ENCODE results near the gene TUBG1. TPM values are rescaled to one million over a fixed set of nuclear protein-coding genes. Genes with fewer than 3 reads are reported as not detected.
"Not testable (repeated sequence)": the region's sequence is repeated elsewhere in the genome, so short reads cannot be mapped to it uniquely, and the experiment has no call there.

Gene TUBG1
- total RNA-seq, 1 experiment from 2014 or later: 69.8 TPM

GRCh38 chr17:42651392-42651791 is 41.9 kb downstream of the TUBG1 start:
- no peaks in the 10 kb centered on the region for H3K27me3 ChIP-seq
- DNase-seq: no peak

DNA sequence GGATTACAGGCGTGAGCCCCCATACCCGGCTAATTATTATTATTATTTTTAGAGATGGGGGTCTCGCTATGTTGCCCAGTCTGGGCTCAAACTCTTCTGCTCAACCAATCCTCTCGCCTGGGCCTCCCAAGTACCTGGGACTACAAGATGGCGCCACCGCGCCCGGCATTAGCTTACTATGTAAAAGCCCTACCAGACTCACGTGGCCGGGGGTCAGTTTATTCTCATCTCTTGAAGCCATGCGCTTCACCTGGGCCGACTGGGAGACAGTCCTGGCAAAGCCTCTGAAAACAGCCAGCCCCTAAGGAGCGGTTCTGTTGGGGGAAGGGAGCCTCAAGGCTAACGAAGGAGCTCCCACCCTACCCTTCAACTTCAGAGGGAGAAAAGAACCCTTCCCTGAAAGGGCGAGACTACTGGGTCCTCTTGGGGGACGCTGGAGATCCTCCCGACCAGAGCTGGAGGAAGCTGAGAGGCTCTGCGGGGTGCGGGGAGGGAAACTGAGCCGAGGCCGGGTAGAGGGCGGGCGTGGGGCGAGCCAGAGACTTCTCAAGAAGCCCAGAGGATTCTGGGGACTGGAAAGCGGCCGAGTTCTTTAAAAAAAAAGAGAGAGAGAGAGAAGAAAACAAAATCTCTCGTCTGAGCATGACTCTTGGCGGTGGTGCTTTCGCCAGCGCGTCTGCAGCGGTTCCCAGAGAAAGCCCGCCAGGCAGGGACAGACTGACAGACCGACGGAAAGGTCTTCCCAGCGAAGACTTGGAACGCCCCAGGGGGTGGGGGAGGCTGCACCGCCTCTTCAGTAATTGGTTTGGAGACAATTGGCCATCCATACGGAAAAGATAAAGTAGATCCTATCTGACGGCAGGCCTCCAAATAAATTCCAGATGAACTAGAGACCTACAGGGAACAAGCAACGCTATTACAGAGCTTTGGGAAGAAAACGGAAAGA is 44.0 kb downstream of the TUBG1 start:
- Histone ChIP-seq H3K27me3 (no peaks in the 10 kb centered on the region), H3K9me3 (no peaks in the 10 kb centered on the region), H3K4me3 (no peak overlapping the region), H3K36me3 (no peaks in the 10 kb centered on the region)
- peak; percentile 44 for DNase-seq

More at GRCh38 chr17:42651392-42651791, 41.9 kb downstream of the TUBG1 start:
- H3K36me3 ChIP-seq: no peaks in the 10 kb centered on the region
- no peaks in the 10 kb centered on the region for H3K9me3 ChIP-seq
- no peak overlapping the region for H3K4me3 ChIP-seq

GRCh38 chr17:42655528-42655927 is 46.0 kb downstream of the TUBG1 start:
- DNase-seq: peak; percentile 37
- H3K36me3 ChIP-seq: no peaks in the 10 kb centered on the region
- H3K27me3 ChIP-seq: no peaks in the 10 kb centered on the region
- no peaks in the 10 kb centered on the region for H3K9me3 ChIP-seq
- no peak overlapping the region for H3K4me3 ChIP-seq

DNA sequence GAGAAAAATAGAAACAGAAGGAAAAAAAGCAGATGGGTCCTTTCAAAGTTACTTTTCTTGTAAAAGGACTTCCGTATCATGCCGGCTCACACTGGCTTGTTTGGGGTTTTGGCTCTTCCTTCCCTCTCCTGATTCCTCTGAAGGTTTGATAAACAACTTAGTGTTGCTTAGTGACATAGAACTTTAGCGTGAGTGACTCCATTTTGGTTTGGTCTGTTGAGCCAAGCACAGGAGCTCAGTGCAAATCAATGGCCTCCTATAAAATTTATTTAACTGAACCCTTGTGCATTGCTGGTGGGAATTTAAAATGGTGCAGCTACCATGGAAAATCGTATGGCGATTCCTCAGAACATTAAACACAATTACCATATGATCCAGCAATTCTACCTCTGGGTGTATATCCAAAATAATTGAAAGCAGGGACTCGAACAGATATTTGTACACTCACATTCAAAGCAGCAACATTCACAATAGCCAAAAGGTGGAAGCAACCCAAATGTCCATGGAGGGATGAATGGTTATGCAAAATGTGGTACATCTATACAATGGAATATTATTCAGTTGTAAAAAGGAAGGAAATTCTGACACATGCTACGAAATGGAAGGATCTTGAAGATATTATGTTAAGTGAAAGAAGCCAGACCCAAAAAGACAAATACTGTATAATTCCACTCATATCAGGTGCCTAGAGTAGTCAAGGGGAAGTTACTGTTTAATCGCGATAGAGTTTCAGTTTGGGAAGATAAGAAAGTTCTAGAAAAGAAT is 48.5 kb downstream of the TUBG1 start:
- H3K27me3 ChIP-seq: no peaks in the 10 kb centered on the region
- no peaks in the 10 kb centered on the region for H3K9me3 ChIP-seq
- DNase-seq: no peak
- no peak overlapping the region for H3K4me3 ChIP-seq
- H3K36me3 ChIP-seq: peaks cover 16% of the 10 kb centered on the region

DNA sequence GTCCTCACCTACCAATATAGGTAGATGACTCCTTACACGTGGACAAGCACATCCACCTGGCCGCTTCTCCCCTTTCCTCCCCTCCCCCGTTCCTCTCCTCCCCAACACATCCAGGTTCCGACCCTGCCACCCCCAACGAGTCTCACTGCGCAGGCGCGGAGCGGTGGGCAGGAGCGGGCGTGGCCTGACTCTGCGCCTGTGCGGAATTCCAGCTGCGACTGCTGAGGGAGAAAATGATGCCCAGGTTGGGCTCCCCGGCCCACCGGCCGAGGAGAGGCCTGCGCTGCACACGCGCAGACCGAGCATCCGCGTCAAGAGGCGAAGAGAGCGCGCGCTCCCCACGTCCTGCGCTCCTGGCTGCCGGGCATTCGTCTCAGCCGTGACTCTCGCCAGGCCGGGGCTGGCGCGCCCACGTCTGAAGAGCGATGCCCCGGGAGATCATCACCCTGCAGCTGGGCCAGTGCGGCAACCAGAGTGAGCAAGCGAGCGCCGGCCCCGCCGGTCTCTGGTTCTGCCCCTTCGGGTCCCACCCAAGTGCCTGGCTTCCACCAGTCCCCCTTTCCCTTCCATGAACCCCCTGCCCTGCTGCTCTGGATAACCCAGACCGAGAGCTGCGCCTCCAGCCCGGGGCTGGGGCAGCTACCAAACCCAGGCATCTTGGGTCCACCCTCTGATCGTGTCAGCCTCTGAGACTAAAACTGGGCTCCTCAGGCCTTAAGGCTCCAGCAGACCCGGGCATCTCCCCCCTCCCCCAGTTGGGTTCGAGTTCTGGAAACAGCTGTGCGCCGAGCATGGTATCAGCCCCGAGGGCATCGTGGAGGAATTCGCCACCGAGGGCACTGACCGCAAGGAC is 49.8 kb downstream of the TUBG1 start, which contains the start of gene TUBG2:
Gene TUBG2 (plus strand): TSS at position 206 of the 853 bp plus-strand sequence. CDS start 220 bp downstream, at position 426.
- Histone ChIP-seq H3K36me3 (peaks cover 22% of the 10 kb centered on the region), H3K9me3 (no peaks in the 10 kb centered on the region), H3K4me3 (peak within 1 kb of the TSS; percentile 77), H3K27me3 (no peaks in the 10 kb centered on the region)
- peak; percentile 90 for DNase-seq

DNA sequence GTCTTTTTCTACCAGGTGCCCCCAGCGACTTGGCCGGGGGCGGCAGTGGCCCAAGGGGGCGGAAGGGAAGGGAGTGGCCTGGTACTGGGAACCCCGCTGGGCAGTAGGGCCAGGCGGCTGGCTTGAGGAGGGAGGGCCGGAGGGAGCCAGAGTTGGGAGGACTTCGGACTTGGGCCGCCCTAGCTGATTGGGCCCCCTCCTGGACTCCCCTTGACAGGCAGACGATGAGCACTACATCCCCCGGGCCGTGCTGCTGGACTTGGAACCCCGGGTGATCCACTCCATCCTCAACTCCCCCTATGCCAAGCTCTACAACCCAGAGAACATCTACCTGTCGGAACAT is 50.4 kb downstream of the TUBG1 start:
- DNase-seq, H3K9me3 ChIP-seq, H3K27me3 ChIP-seq: not testable (repeated sequence)
- H3K36me3 ChIP-seq: peaks cover 24% of the 10 kb centered on the region
- H3K4me3 ChIP-seq: peak overlapping the region; percentile 77

GRCh38 chr17:42660692-42661345 is 51.3 kb downstream of the TUBG1 start:
- H3K36me3 ChIP-seq: peaks cover 29% of the 10 kb centered on the region
- H3K4me3 ChIP-seq: no peak overlapping the region
- no peaks in the 10 kb centered on the region for H3K9me3 ChIP-seq
- H3K27me3 ChIP-seq: no peaks in the 10 kb centered on the region
- peak; percentile 70 for DNase-seq

Other genes starting within 250 kb of the TUBG1 start
- gene STAT3, start 221.2 kb upstream of the TUBG1 start, total RNA-seq (2014; rRNA removed; shearing (Covaris generic); ENCODE audit: low replicate concordance): 59.9 and 66.2 TPM in 2 replicates
- gene CAVIN1, start 186.4 kb upstream of the TUBG1 start, total RNA-seq (2014; rRNA removed; shearing (Covaris generic); ENCODE audit: low replicate concordance): 799 and 958 TPM in 2 replicates
- gene ATP6V0A1, start 150.8 kb upstream of the TUBG1 start, total RNA-seq (2014; rRNA removed; shearing (Covaris generic); ENCODE audit: low replicate concordance): 15.9 and 28.0 TPM in 2 replicates
- 18.5 and 46.4 TPM in 2 replicates for gene NAGLU, start 73.4 kb upstream of the TUBG1 start, total RNA-seq (2014; rRNA removed; shearing (Covaris generic); ENCODE audit: low replicate concordance)
- 0.59 and 2.8 TPM in 2 replicates for gene HSD17B1, start 56.8 kb upstream of the TUBG1 start, total RNA-seq (2014; rRNA removed; shearing (Covaris generic); ENCODE audit: low replicate concordance)
- 7.7 and 12.4 TPM in 2 replicates for gene COASY, start 47.5 kb upstream of the TUBG1 start, total RNA-seq (2014; rRNA removed; shearing (Covaris generic); ENCODE audit: low replicate concordance)
- 19.8 and 40.0 TPM in 2 replicates for gene MLX, start 42.6 kb upstream of the TUBG1 start, total RNA-seq (2014; rRNA removed; shearing (Covaris generic); ENCODE audit: low replicate concordance)
- gene PSMC3IP, start 32.0 kb upstream of the TUBG1 start, total RNA-seq (2014; rRNA removed; shearing (Covaris generic); ENCODE audit: low replicate concordance): 5.6 and 29.6 TPM in 2 replicates
- gene RETREG3, start 309 bp upstream of the TUBG1 start, total RNA-seq (2014; rRNA removed; shearing (Covaris generic); ENCODE audit: low replicate concordance): 46.0 and 47.2 TPM in 2 replicates
- 1.4 and 4.0 TPM in 2 replicates for gene TUBG2, start 49.6 kb downstream of the TUBG1 start, total RNA-seq (2014; rRNA removed; shearing (Covaris generic); ENCODE audit: low replicate concordance)
- gene PLEKHH3, start 67.3 kb downstream of the TUBG1 start, total RNA-seq (2014; rRNA removed; shearing (Covaris generic); ENCODE audit: low replicate concordance): 16.5 and 54.1 TPM in 2 replicates
- gene CCR10, start 72.2 kb downstream of the TUBG1 start, total RNA-seq (2014; rRNA removed; shearing (Covaris generic); ENCODE audit: low replicate concordance): 5.7 TPM in 1 of 2 replicates, not detected in the other
- gene CNTNAP1, start 72.8 kb downstream of the TUBG1 start, total RNA-seq (2014; rRNA removed; shearing (Covaris generic); ENCODE audit: low replicate concordance): 9.2 and 9.3 TPM in 2 replicates
- gene EZH1, start 135.4 kb downstream of the TUBG1 start, total RNA-seq (2014; rRNA removed; shearing (Covaris generic); ENCODE audit: low replicate concordance): 8.4 and 20.0 TPM in 2 replicates
- gene RAMP2, start 151.5 kb downstream of the TUBG1 start, total RNA-seq (2014; rRNA removed; shearing (Covaris generic); ENCODE audit: low replicate concordance): not detected in 2 replicates
- 68.7 and 99.1 TPM in 2 replicates for gene VPS25, start 163.8 kb downstream of the TUBG1 start, total RNA-seq (2014; rRNA removed; shearing (Covaris generic); ENCODE audit: low replicate concordance)
- not detected in 2 replicates for gene WNK4, start 170.9 kb downstream of the TUBG1 start, total RNA-seq (2014; rRNA removed; shearing (Covaris generic); ENCODE audit: low replicate concordance)
- 65.1 and 90.5 TPM in 2 replicates for gene COA3, start 189.0 kb downstream of the TUBG1 start, total RNA-seq (2014; rRNA removed; shearing (Covaris generic); ENCODE audit: low replicate concordance)
- not detected in 2 replicates for gene CNTD1, start 189.2 kb downstream of the TUBG1 start, total RNA-seq (2014; rRNA removed; shearing (Covaris generic); ENCODE audit: low replicate concordance)
- gene BECN1, start 214.6 kb downstream of the TUBG1 start, total RNA-seq (2014; rRNA removed; shearing (Covaris generic); ENCODE audit: low replicate concordance): 85.0 and 209 TPM in 2 replicates
- 72.7 and 82.0 TPM in 2 replicates for gene PSME3, start 223.7 kb downstream of the TUBG1 start, total RNA-seq (2014; rRNA removed; shearing (Covaris generic); ENCODE audit: low replicate concordance)
- 0.36 TPM in 1 of 2 replicates, not detected in the other for gene AOC2, start 234.9 kb downstream of the TUBG1 start, total RNA-seq (2014; rRNA removed; shearing (Covaris generic); ENCODE audit: low replicate concordance)
- gene AOC3, start 241.5 kb downstream of the TUBG1 start, total RNA-seq (2014; rRNA removed; shearing (Covaris generic); ENCODE audit: low replicate concordance): 0.10 and 0.86 TPM in 2 replicates